ENCODE results near the gene ZNF628.

DNA sequence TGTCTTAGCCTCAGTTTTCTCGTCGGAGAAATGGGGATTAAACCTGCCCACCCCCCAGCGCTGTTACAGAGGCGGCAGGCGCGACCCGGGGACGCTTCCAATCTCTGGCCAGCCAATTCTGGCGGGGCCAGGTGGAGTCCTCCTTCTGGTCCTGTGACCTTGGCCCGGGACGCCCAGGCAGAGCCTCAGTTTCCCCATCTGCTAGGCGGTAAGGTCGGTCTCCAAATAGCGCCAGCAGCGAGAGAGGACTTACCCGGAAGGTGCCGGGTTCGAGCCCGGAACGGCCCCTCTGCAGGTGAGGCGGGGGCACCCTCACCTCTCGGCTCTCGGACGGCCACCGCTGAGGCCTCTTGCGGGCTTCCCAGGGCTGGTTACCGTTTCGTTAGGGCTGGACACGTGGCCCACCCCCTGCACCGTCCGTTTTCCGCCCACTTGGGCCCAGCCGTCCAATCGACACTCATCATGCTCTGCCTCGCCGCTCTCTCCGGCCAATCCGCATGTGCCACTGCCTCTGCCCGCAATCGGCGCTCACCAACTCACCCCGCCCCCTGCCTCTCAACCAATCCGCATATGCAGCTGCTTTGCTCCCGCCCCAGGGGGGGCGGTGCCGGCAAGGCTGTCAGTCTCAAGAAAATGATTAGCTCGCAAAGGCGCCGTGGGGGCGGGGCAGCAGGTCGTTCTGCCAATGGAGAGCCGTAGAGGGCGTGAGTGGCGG lies 15.0 kb upstream of the ZNF628 start, which contains the start of gene ISOC2:
- TF ChIP-seq POLR2AphosphoS5 (IDR thresholded peaks at IDR 0.05) (peak; percentile 79 to 89), POLR2A (IDR thresholded peaks at IDR 0.05; ENCODE audit: low read depth) (peak; percentile 75)
- TF ChIP-seq, protein P1, sequence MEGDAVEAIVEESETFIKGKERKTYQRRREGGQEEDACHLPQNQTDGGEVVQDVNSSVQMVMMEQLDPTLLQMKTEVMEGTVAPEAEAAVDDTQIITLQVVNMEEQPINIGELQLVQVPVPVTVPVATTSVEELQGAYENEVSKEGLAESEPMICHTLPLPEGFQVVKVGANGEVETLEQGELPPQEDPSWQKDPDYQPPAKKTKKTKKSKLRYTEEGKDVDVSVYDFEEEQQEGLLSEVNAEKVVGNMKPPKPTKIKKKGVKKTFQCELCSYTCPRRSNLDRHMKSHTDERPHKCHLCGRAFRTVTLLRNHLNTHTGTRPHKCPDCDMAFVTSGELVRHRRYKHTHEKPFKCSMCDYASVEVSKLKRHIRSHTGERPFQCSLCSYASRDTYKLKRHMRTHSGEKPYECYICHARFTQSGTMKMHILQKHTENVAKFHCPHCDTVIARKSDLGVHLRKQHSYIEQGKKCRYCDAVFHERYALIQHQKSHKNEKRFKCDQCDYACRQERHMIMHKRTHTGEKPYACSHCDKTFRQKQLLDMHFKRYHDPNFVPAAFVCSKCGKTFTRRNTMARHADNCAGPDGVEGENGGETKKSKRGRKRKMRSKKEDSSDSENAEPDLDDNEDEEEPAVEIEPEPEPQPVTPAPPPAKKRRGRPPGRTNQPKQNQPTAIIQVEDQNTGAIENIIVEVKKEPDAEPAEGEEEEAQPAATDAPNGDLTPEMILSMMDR (IDR thresholded peaks at IDR 0.05): peak in 1 of 3 experiments; percentile 17
